HS-27A (cell line): ENCODE results near the gene GPANK1.

ENCODE experiments used
- DNase-seq: peaks from one replicate; pipeline ENCODE4 v3.0.0-alpha.2; 2012; ENCODE audit warnings: low read depth, missing footprints

Gene GPANK1

DNA sequence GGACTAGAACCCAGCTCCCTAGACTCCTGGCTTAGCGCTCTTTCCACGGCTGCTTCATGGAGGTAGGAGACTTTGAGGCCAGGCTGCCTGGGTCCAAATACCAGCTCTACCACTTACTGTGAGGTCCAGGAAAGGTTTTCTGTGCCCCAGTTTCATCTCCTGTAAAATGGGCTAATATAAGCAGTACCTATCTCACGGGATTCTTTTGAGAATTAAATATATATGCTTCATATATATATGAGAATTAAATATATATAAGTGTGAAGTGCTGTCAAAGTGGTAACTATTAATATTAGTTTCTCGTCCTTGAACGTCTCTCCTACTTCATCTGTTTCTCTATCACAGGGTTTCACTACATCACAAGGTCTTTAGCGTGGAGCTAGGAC lies 26.3 kb upstream of the GPANK1 start:
- no peak for DNase-seq

DNA sequence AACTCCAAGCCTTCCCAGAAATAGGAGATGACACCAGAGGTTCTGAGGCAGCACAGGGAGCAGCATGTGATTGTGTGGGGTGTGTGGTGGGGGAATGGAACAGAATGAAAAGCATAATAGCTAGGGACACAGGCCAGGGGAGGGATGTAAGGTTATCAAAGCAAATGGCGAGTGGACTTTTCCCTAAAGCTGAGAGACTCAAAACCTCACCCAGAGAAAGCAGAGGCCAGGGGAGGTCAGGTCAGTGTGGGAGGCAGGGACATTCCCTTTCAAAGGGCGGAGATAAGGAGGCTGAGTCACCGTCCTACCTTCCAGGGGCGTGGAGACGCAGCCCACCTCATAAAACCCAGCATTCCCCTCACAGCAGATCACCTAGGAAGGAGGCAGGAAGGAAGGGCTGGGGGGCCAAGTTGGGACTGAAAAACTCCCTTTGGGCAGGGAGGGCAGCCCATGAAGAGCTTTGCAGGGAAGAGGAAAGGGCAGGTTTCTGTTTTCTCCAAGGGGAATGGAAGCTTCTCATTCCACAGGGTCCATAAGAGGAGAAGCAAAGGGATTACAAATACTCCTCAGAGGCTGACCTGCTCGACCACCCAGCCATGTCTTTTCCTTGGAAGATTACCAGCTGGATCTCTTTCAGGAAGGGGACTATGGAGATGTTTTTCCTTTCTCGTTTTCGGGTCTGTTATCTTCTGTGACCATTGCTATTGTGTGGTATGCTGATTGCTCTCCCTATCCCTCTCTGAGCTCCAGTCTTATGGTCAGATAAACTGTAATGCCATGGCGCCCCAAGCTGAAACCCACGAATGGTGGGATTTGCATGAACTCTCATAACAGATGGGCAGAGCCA lies 25.7 kb upstream of the GPANK1 start:
- no peak for DNase-seq

DNA sequence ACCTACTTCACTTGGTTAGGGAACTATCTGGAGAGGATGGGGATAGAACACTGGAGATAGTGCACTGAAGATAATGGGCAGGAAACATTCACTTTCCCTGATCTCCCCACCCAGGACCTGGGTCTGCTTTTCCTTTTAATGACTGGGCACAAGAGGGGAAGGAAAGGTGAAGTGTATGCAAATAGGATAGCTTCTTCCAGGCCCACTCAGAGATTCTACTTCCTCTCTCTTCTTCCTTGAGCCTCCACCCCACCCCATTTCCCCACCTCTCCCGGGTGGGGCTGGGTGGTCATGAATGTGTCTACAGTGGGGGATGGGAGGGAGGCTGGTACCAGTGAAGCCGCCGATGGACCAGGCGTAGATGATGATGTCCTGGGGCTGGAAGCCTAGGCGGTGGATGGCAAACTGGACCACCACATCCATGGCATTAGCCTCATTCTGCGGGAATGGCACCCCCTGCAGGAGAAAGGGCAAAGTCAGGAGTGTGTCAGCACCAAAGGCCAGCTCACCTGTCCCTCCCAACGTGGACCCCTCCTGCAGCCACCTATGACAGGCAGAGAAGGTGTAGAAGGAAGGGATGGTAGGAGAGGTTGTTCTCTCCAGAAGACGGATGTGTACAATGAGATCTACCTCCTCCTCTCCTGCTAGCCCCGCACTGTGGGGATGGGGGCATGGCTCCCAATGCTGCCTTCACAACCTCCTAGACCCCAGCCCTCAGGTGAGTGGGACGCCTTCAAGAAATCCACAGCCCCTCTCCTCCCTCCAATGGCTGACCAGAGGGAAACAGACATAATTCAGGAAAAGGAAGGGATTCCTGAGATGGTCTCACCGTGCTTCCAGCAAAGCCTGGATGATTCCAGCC lies 24.7 kb upstream of the GPANK1 start:
- no peak for DNase-seq

DNA sequence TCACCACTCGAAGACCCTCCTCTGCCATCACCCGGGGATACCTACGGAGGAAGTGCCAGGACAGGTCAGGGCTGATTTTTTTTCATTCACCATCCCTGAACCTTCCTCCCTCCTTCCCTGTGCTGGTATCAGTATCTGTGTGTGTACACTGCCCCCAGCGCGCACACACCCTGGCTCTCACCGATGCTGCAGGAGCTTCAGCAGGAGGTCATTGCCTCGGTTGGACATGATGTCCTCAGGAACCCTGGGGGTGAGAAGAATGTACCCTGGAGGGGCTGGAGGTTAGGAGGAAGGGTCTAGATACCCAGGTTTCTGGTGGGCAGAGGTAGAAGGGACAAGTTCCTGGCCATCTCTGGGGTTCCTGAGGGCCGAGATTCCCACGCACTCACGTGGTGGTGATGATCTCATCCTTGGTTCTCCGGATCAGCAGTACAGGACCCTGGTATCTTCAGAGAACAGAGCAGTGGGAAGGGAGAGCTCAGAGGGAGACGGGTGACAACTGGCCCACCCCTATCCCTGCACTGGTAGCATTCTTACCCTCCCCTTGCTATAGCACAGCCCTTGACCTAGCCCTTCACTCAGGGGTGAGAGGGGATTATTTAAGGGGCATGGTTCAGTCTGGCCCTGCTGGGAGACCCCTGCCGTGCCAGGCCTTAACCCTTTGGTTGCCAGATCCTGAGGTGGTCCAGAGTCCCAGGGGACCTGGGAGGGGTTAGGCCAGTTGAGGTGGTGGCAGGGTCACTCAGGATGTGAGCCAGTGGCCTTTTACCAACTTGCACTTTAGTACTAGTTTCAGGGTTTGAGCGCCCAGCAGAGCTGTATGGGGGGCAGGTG lies 23.3 kb upstream of the GPANK1 start:
- DNase-seq = no peak

DNA sequence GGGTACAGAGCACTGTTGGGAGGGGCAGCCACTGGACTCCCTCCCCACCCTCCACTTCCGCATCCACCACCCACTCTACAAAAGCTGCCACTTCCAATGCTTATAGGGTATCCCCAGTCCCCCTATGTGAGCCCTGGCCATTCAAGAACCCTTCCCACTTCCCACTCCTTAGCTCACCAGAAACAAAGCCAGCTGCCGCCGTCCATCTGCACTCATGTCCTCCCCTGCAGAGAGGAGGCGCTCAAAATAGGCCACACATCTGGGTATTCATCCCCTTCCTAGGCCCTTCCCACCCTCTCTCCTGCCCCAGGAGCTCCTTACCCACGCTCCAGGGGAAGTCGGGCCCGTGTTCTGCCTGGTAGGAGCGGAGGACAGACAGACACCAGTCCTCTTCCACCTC lies 22.5 kb upstream of the GPANK1 start:
- DNase-seq = no peak

DNA sequence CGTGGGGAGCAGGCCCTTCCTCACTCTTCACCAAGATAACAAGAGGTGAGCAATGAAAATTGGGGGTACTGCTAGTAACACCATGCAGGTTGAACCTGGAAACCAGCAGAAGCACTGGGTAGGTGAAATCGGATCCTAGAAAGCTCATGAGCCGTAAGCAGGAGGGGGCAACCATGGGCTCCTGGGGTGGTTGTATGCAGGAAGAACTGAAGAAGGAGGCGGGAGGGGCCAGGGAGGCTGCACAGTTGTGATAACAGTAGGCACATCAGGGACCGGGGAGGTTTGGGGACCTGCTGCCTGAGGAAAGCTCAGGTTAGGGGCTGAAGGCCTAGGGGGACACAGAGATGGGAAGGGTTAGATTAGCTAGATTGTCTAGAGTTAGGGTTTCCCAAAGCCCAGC lies 21.7 kb upstream of the GPANK1 start:
- no peak for DNase-seq

DNA sequence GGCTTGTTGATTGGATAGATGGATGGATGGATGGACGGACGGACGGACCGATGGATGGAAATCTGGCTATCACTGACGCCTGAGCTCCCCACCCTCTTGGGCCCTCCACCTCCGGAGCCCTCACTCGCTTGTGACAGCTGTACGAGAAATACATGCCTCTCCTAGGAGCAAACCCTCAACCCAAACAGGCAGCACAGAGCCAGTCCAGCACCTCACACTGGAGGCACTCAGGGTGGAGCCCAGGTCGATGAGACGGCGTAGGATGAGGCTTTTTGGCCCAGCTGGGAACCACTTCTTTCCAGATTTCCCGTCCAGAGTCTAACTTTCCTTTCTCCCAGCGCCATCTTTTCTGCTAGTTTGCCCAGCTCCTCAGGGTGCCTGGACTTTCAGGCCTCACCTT lies 18.8 kb upstream of the GPANK1 start:
- DNase-seq = no peak

DNA sequence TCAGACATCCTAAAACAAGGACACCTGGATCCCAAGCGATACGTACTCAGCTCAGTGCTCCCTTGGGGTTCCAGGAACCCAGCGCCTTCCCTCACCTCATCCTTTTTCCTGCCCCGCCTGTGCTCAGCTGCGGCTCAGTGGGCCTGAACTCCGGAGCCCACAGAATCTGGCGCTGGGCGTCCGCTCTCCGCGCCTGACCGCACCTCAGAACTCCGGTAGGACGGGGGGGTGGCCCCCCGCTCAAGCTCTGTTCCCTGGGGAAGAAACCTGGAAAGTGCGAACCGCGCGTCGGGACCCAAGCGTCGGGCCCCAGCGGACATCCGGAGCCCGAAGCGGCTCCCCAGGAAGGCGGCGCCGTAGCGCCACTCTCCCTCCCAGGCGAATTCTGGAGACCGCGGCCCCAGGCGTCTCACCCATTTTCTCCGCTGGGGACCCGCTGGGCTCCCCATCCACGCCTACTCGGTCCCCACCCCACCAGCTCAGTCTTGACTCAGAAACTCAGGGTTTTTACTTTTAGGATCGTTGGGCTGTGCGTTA lies 16.4 kb upstream of the GPANK1 start:
- no peak for DNase-seq

DNA sequence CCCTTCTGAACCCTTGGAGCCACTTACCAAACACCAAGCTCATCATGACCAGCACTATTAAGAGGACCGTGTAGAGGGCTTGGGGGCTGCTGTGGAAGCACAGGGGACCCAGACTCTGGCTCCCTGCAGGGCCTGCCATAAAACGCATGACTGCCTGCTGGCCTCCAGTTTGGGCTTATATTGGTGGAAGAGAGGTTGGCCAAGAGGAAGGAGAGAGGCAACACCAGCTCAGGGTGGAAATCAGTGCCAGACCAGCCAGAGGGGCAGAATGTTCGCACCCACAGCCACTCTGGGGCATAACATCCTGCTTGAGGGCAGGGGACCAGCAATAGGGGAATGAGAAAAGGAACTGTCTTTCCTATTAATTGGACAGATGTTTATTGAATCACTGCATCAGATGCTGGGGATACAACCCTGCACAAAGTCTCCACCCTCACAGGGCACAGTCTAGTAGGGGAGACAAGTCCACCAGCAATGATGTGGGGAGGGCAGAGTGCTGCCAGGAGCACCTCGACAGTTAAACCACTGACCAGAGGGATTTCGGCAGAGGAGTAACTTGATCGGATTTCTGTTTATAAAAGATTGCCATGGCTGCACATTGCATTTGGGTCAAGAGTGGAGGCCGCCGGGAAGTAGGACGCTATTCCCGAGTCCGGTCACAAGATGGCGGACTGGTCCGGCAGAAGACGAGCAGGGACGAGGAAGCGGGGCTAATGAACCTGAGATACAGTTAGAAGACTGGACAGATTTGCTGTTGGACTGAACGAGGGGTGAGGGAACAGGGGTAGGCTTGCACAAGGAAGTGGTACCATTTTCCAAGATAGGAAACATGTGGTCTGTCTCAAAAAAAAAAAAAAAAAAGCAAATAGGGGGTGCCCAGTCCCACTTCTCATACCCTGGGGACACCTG lies 15.7 kb upstream of the GPANK1 start, which contains the start of gene LY6G5C:
Gene LY6G5C, minus strand, starts transcription at position 842 of the 909 bp plus-strand sequence. Its CDS starts 694 bp downstream, at position 148.
- peak; percentile 69 for DNase-seq

DNA sequence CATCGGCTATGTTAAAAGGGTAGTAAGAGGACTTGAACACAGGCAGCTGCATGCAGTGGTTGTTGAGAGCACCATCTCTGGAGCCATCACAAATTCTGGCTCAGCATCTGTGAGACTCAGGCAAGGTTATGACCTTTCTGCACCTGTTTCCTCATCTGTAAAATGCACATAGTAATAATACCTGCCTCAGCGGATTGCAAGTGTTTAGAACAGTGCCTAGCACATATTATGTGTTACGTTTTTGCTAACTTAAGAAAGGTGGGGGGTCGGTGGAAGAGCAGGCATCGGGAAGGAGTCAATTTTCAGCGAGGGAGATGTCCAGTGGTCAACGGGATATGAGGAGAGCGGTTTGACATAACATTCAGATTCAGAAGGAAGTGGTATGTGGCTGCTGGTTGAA lies 13.2 kb upstream of the GPANK1 start:
- no peak for DNase-seq

DNA sequence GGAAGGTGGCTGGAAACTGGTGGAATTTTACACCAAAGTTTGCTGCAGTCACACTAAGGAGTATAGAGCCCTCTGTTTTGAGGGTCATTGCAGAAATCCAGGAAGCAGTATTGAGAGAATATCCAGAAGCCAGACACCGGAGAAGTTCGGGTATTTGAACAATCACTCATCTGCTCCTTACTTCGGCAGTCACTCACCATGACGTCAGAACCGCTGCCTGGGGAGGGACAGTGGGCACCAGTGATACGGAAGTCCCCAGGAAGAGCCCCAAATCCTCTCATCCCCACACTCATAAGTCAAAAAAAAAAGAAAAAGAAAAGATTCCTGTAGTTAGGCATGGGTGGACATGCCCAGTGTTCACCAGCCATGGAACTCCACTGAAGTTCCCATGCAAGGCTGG lies 12.1 kb upstream of the GPANK1 start:
- DNase-seq = no peak

DNA sequence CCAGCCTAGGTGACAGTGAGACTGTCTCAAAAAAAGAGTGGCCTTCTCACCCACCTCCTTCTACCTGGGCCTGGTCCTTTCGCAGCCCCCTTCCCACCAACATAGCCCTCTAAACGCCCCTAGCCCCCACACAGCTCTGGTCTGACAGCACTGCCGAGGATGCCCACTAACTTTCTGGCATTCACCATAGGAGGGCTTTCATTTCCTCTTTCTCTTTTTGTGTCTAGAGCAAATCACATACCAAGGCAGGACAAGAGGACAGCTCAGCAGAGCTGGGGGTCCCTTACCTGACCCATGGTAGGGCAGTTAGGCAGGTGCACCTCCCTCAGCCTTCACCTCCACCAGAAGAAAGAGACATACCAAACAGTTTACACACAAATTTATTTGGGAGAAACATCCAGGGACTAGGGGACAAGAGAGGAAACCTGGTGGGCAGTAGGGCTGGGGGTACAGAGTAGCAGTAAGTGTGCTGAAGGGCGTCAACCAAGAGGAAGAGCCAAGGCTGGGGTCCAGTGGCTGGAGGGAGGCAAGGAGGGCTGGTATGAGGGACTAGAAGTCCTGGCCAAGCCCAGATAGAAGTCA lies 11.6 kb upstream of the GPANK1 start:
- DNase-seq = no peak

DNA sequence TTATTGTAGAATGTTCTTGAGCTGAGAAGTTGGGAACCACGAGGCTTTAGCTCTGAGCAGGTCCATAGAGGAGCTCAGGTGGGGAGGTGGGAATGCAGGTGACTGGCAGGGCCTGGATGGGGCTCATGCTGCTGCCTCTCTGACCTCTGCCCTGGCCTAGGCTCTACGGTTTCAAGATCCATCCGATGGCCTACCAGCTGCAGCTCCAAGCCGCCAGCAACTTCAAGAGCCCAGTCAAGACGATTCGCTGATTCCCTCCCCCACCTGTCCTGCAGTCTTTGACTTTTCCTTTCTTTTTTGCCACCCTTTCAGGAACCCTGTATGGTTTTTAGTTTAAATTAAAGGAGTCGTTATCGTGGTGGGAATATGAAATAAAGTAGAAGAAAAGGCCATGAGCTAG lies 4.9 kb upstream of the GPANK1 start, which contains the start of gene LY6G5B:
Gene LY6G5B, plus strand, starts transcription at position 301 of the 400 bp plus-strand sequence. CDS start 975 bp downstream, outside the sequence.
- DNase-seq = no peak

DNA sequence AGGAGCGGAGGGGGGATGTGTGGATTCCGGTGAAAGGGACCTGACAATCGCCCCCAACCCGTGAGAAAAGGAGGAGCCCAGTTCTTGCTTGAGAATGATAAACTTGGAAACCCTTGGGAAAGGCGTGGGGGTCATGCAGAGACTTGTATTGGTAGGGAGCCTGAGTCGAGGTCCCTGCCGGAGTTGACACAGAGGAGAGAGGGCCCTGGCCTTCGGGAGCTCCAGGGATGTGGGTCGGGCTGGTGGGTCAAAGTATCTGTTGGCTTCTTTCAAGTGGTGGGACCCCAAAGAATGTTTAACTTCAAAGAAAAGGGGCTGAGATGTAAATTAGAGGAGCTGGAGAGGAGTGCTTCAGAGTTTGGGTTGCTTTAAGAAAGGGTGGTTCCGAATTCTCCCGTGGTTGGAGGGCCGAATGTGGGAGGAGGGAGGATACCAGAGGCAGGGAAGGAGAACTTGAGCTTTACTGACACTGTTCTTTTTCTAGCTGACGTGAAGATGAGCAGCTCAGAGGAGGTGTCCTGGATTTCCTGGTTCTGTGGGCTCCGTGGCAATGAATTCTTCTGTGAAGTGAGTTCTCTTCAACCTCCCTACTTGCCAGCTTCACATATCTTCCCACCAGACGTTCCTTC lies 1.7 kb upstream of the GPANK1 start:
- DNase-seq = no peak

DNA sequence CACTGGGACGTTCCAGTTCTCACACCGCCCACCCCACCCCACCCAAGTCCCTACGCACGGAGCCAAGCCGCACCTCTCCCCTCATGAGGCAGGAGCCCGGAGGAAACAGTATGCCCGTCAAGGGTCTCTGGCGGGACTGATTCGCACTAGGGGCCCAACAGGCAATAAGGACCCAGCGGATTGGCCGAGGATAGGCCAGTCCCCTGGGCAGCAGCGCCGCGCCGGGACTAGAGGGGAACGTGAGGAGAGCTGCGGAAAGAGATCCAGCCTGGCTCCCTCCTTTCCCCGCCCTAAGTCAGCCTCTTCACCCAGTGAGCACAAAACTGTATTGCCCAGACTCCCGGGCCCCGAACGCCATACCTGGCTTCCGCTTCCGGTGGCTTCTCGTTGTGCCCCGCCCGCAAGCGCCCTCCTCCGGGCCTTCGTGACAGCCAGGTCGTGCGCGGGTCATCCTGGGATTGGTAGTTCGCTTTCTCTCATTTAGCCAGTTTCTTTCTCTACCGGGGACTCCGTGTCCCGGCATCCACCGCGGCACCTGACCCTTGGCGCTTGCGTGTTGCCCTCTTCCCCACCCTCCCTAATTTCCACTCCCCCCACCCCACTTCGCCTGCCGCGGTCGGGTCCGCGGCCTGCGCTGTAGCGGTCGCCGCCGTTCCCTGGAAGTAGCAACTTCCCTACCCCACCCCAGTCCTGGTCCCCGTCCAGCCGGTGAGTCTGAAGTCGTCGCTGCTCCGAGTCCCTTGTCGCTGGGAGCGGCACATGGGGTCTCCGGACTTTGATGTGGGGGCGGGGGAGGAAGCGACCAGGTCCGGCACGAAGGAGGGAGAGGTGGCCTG lies 922 bp upstream of the GPANK1 start, which contains the start of gene CSNK2B:
Gene CSNK2B, plus strand, starts transcription at position 580 of the 836 bp plus-strand sequence. CDS start 752 bp downstream, outside the sequence.
- DNase-seq = peak; percentile 95

DNA sequence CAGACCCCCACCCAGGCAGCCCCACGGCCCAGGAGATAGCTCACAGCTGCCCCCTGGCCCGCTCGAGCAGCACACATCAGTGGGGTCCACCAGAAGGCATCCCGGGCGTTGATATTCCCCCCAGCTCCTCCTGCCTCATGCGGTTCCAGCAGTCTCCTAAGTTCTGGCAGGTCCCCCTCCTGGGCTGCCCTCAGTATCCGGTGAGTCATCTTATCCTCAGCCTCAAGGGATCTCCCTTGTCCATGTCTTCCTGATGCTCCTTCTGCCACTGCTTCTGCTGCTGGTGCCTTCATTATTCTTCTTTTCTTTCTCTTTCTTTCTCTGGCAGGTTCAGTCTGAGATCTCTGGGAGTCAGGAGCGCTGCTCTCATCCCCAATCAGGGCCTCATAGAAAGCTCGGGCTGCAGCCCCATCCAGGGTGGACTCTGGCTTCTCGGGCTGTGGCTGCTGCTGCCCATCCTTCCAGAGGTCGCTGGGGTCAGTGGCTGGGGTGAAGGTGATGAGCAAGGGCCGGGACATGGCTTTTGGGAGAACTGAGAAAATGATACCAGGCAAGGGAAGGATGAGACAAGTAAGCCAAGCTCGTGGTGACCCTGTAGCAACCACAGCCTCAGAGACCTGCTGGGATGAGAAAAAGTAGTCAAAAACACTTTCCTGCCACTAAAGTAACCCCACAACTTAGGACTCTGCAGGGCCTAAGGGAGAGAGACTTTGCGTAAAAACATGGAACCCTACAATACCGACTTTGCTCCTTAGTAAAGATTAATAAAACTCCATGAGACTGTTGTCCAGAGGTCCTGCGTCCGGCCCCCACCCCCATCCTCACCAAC lies 622 bp downstream of the GPANK1 start:
- no peak for DNase-seq

DNA sequence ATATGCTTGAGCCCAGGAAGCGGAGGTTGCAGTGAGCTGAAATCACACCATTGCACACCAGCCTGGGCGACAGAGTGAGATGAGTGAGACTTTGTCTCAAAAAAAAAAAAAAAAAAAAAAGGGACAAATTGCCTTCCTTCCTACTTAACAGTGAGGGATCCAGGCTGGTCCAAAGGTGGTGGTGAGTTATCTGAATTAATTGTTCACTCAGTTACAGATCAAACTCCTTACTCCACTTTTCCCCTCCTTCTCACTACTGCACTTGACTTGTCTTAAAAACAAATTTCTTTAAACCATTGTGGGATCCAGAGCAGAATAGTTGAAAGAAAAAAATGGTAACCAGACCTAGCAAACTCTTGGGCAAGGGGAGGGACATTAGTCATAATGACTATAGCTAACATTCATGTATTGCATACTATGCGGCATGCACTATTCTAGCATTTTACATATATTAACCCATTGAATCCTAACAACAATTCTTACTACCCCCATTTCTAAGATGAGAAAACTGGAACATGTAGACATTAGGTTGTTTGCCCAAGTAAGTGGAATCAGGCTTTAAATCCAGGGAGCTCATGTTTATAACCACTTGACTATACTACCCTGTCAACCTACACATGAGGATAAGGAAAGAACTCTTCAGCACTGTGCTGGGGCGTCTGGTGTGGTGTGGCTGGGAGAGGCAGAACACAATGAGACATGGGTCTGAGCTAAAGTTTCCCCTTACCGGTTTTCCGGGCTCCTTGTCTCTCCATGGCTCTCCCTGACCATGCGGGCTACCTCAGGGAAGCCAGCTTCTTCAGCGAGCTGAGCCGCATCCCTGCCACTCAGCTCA lies 1.5 kb downstream of the GPANK1 start:
- DNase-seq = no peak
